ENCODE results near the gene MAP1B. TPM values are rescaled to one million over a fixed set of nuclear protein-coding genes. Genes with fewer than 3 reads are reported as not detected.

The MAP1B gene
- polyA plus RNA-seq, 1 donor (not counting 4 experiments of a cell fraction or from before 2014, with no cell fraction given), result 3.3 TPM

GRCh38 chr5:72109062-72109411, 1.8 kb downstream of the MAP1B start:
- TF ChIP-seq, protein P1, sequence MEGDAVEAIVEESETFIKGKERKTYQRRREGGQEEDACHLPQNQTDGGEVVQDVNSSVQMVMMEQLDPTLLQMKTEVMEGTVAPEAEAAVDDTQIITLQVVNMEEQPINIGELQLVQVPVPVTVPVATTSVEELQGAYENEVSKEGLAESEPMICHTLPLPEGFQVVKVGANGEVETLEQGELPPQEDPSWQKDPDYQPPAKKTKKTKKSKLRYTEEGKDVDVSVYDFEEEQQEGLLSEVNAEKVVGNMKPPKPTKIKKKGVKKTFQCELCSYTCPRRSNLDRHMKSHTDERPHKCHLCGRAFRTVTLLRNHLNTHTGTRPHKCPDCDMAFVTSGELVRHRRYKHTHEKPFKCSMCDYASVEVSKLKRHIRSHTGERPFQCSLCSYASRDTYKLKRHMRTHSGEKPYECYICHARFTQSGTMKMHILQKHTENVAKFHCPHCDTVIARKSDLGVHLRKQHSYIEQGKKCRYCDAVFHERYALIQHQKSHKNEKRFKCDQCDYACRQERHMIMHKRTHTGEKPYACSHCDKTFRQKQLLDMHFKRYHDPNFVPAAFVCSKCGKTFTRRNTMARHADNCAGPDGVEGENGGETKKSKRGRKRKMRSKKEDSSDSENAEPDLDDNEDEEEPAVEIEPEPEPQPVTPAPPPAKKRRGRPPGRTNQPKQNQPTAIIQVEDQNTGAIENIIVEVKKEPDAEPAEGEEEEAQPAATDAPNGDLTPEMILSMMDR (optimal IDR thresholded peaks at IDR 0.05 in 1 of 3, IDR thresholded peaks at IDR 0.05 in 1 of 3, conservative IDR thresholded peaks at IDR 0.05 in 1 of 3; ENCODE audit: extremely low read depth in 1 of 3, insufficient read depth in 2 of 3, low read length in 3 of 3), result no peak
- TF ChIP-seq EZH2 (IDR thresholded peaks at IDR 0.05; ENCODE audit: low read length), result no peak
- no peak overlapping the region for H3K27ac ChIP-seq (ENCODE audit: control insufficient read depth, insufficient read depth, low read length)
- peak overlapping the region; percentile 52 to 79 (median 67) for H3K4me3 ChIP-seq (ENCODE audit: control insufficient read depth in 2 of 3, extremely low read depth in 1 of 3, insufficient read depth in 2 of 3, low read depth in 1 of 3, low read length in 3 of 3)
- DNase-seq (ENCODE audit: low read depth, low spot score) (no peak), FAIRE-seq (no peak)
- peaks cover 17% of the 10 kb centered on the region for H3K27me3 ChIP-seq (ENCODE audit: control insufficient read depth, extremely low read depth, insufficient read depth, low read length)
- H3K4me2 ChIP-seq (ENCODE audit: control insufficient read depth, extremely low read depth, insufficient read depth, low read depth, low read length), result peak overlapping the region; percentile 88
- no peak overlapping the region for H2AFZ ChIP-seq (ENCODE audit: control insufficient read depth, low read length)
- peaks cover 2% of the 10 kb centered on the region for H3K4me1 ChIP-seq (ENCODE audit: control insufficient read depth, extremely low read depth, insufficient read depth, low read length)
- no peaks in the 10 kb centered on the region for H3K9me1 ChIP-seq (ENCODE audit: control insufficient read depth, extremely low read depth, insufficient read depth, low read length)
- H3K79me2 ChIP-seq (ENCODE audit: control insufficient read depth, insufficient read depth, low read length), result no peaks in the 10 kb centered on the region
- H4K20me1 ChIP-seq (ENCODE audit: control insufficient read depth, extremely low read depth, insufficient read depth, low read length), result no peaks in the 10 kb centered on the region
- peaks cover 0 to 1% of the 10 kb centered on the region in 2 experiments for H3K36me3 ChIP-seq (ENCODE audit: control insufficient read depth in 2 of 2, extremely low read depth in 1 of 2, insufficient read depth in 2 of 2, low read length in 2 of 2)
- no peaks in the 10 kb centered on the region for H3K9me3 ChIP-seq (ENCODE audit: control insufficient read depth, low read depth, low read length)
- no peak overlapping the region for H3K9ac ChIP-seq (ENCODE audit: control insufficient read depth, extremely low read depth, insufficient read depth, low read length)
- dilution Hi-C loops (cut with MboI; ENCODE audit: extremely low pct_ligation_motif_present, low sequenced_read_pairs), result no loop called here

GRCh38 chr5:72109625-72110024, 2.4 kb downstream of the MAP1B start:
- H3K27ac ChIP-seq (ENCODE audit: control insufficient read depth, insufficient read depth, low read length), result no peak overlapping the region
- no peaks in the 10 kb centered on the region for H3K79me2 ChIP-seq (ENCODE audit: control insufficient read depth, insufficient read depth, low read length)
- DNase-seq (ENCODE audit: low read depth, low spot score), result no peak
- H3K9me3 ChIP-seq (ENCODE audit: control insufficient read depth, low read depth, low read length), result no peaks in the 10 kb centered on the region
- H3K4me2 ChIP-seq (ENCODE audit: control insufficient read depth, extremely low read depth, insufficient read depth, low read depth, low read length), result no peak overlapping the region
- no peak overlapping the region for H2AFZ ChIP-seq (ENCODE audit: control insufficient read depth, low read length)
- peaks cover 2% of the 10 kb centered on the region for H3K4me1 ChIP-seq (ENCODE audit: control insufficient read depth, extremely low read depth, insufficient read depth, low read length)
- no peak overlapping the region for H3K9ac ChIP-seq (ENCODE audit: control insufficient read depth, extremely low read depth, insufficient read depth, low read length)
- peaks cover 17% of the 10 kb centered on the region for H3K27me3 ChIP-seq (ENCODE audit: control insufficient read depth, extremely low read depth, insufficient read depth, low read length)
- dilution Hi-C loops (cut with MboI; ENCODE audit: extremely low pct_ligation_motif_present, low sequenced_read_pairs), result no loop called here
- no peaks in the 10 kb centered on the region for H3K9me1 ChIP-seq (ENCODE audit: control insufficient read depth, extremely low read depth, insufficient read depth, low read length)
- H3K36me3 ChIP-seq (ENCODE audit: control insufficient read depth in 2 of 2, extremely low read depth in 1 of 2, insufficient read depth in 2 of 2, low read length in 2 of 2), result peaks cover 0 to 1% of the 10 kb centered on the region in 2 experiments
- TF ChIP-seq, protein P1 (optimal IDR thresholded peaks at IDR 0.05 in 1 of 3, IDR thresholded peaks at IDR 0.05 in 1 of 3, conservative IDR thresholded peaks at IDR 0.05 in 1 of 3; ENCODE audit: extremely low read depth in 1 of 3, insufficient read depth in 2 of 3, low read length in 3 of 3), result peak in 1 of 3 experiments; percentile 48
- TF ChIP-seq EZH2 (IDR thresholded peaks at IDR 0.05; ENCODE audit: low read length), result no peak
- H4K20me1 ChIP-seq (ENCODE audit: control insufficient read depth, extremely low read depth, insufficient read depth, low read length), result no peaks in the 10 kb centered on the region
- FAIRE-seq, result peak; percentile 36
- no peak overlapping the region for H3K4me3 ChIP-seq (ENCODE audit: control insufficient read depth in 2 of 3, extremely low read depth in 1 of 3, insufficient read depth in 2 of 3, low read depth in 1 of 3, low read length in 3 of 3)
